NK-92 (cell line): ENCODE data around the gene BRIX1.
A peak's percentile ranks its signal among the peaks of the same experiment; 100 is the strongest.
"Not testable (repeated sequence)": the region's sequence is repeated elsewhere in the genome, so short reads cannot be mapped to it uniquely, and the experiment has no call there.

Experiments
- DNase-seq: peaks from one replicate; lab custom pipeline; 2025; ENCODE audit not compliant: unreplicated experiment; lab: John Stamatoyannopoulos, UW

Gene BRIX1

GRCh38 chr5:34913072-34913471 is 2.4 kb upstream of the BRIX1 start:
- DNase-seq = no peak

- no peak for DNase-seq
These were observed 806 bp upstream of the BRIX1 start for GRCh38 chr5:34914671-34915138.

GRCh38 chr5:34915856-34916192 is 313 bp downstream of the BRIX1 start:
- DNase-seq = no peak

GRCh38 chr5:34916518-34916917 is 1.0 kb downstream of the BRIX1 start:
- no peak for DNase-seq

- DNase-seq = no peak
These were observed 2.5 kb downstream of the BRIX1 start for GRCh38 chr5:34918025-34918424.

- no peak for DNase-seq
These were observed 3.6 kb downstream of the BRIX1 start for GRCh38 chr5:34919077-34919476.

GRCh38 chr5:34923256-34923655 is 7.7 kb downstream of the BRIX1 start:
- not testable (repeated sequence) for DNase-seq

- no peak for DNase-seq
These were observed 8.4 kb downstream of the BRIX1 start for GRCh38 chr5:34923694-34924461.

- no peak for DNase-seq
These were observed 8.9 kb downstream of the BRIX1 start for GRCh38 chr5:34924462-34924765.

- DNase-seq = no peak
These were observed 10.9 kb downstream of the BRIX1 start for GRCh38 chr5:34926318-34926888.

GRCh38 chr5:34927785-34928184 is 12.3 kb downstream of the BRIX1 start:
- DNase-seq = no peak

GRCh38 chr5:34928267-34928666 is 12.8 kb downstream of the BRIX1 start:
- no peak for DNase-seq

GRCh38 chr5:34929134-34929719 is 13.7 kb downstream of the BRIX1 start, which contains the start of gene DNAJC21:
Gene DNAJC21, plus strand, starts transcription at chr5:34929559. Its CDS starts 261 bp downstream, at chr5:34929820.
- DNase-seq = peak; percentile 66

- DNase-seq = no peak
These were observed 14.4 kb downstream of the BRIX1 start for GRCh38 chr5:34929720-34930461.

GRCh38 chr5:34930462-34930844 is 14.9 kb downstream of the BRIX1 start:
- DNase-seq = no peak

GRCh38 chr5:34930870-34931269 is 15.4 kb downstream of the BRIX1 start:
- no peak for DNase-seq

- no peak for DNase-seq
These were observed 17.4 kb downstream of the BRIX1 start for GRCh38 chr5:34932947-34933346.

GRCh38 chr5:34941936-34942335 is 26.4 kb downstream of the BRIX1 start:
- no peak for DNase-seq

GRCh38 chr5:34944044-34944443 is 28.5 kb downstream of the BRIX1 start:
- no peak for DNase-seq

- no peak for DNase-seq
These were observed 29.0 kb downstream of the BRIX1 start for GRCh38 chr5:34944460-34945047.

GRCh38 chr5:34957321-34957720 is 41.8 kb downstream of the BRIX1 start:
- no peak for DNase-seq
